Astrocyte (in vitro differentiated cells and primary cell): ENCODE measurements around the gene TAF6.

Experiments
- CTCF ChIP-seq: IDR thresholded peaks from 2 replicates; pipeline ENCODE4 v1.5.1; 2011; ENCODE audit warnings: low read depth, mild to moderate bottlenecking, inconsistent platforms, low read length, moderate library complexity; ENCODE audit not compliant: insufficient read depth
- EZH2 ChIP-seq: IDR thresholded peaks from 2 replicates; pipeline ENCODE4 v1.6.1; 2012; ENCODE audit warnings: mild to moderate bottlenecking, low read length, inconsistent platforms; ENCODE audit not compliant: insufficient read depth

DNA sequence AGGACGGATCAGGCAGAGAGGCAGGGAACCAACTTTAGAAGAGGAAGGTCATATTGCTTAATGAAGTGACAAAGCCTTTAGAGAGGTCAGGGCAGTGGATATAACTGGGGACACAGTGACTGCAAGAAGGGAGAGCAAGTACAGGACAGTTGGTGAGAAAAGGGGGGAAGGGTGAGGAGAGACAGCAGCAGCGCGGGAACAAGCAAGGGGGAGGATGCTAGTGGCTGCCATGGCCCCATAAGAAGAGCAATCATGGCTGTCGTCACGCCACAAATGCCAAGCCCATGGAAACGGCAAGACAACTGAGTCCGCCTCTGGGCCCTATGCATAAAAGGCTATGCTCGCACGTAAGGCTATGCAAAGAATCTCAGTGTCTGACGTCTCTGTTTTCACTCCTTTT, 46.7 kb downstream of the TAF6 start:
- no peak for TF ChIP-seq CTCF
- TF ChIP-seq EZH2: no peak
